Neural cell (in vitro differentiated cells): ENCODE results near the gene ZDHHC4.

ENCODE experiments used
- EP300 ChIP-seq: fragments of 450-650 bp; conservative IDR thresholded peaks from 2 replicates; pipeline ENCODE4 v1.6.1; 2014; ENCODE audit warnings: antibody characterized with exemption, mild to moderate bottlenecking, moderate library complexity; ENCODE audit not compliant: poor library complexity, severe bottlenecking
- EZH2 ChIP-seq: fragments of 200-600, 300-800 bp; shearing (Covaris generic), sonication (generic); IDR thresholded peaks from 2 replicates; pipeline ENCODE4 v1.6.1; 2014; ENCODE audit warnings: antibody characterized with exemption, low read length, borderline replicate concordance, mild to moderate bottlenecking; ENCODE audit not compliant: insufficient read depth, poor library complexity, severe bottlenecking
- RAD21 ChIP-seq: fragments of 450-650 bp; conservative IDR thresholded peaks from 2 replicates; pipeline ENCODE4 v1.6.1; 2014; ENCODE audit warnings: antibody characterized with exemption, mild to moderate bottlenecking, moderate library complexity
- SMC3 ChIP-seq: fragments of 450-650 bp; conservative IDR thresholded peaks from 2 replicates; pipeline ENCODE4 v1.6.1; 2014; ENCODE audit warnings: antibody characterized with exemption, mild to moderate bottlenecking, moderate library complexity; ENCODE audit not compliant: poor library complexity
- TAF1 ChIP-seq: IDR thresholded peaks from 2 replicates; pipeline ENCODE4 v1.6.1; 2012; ENCODE audit warnings: low read depth
- TF ChIP-seq, protein P1 (sequence below): fragments of 450-650 bp; IDR thresholded peaks from 2 replicates; pipeline ENCODE4 v1.5.1; 2014; ENCODE audit warnings: antibody characterized with exemption, mild to moderate bottlenecking, moderate library complexity; ENCODE audit not compliant: poor library complexity, severe bottlenecking

GRCh38 chr7:6612819-6613218 lies 35.6 kb downstream of the ZDHHC4 start:
- TF ChIP-seq, protein P1, sequence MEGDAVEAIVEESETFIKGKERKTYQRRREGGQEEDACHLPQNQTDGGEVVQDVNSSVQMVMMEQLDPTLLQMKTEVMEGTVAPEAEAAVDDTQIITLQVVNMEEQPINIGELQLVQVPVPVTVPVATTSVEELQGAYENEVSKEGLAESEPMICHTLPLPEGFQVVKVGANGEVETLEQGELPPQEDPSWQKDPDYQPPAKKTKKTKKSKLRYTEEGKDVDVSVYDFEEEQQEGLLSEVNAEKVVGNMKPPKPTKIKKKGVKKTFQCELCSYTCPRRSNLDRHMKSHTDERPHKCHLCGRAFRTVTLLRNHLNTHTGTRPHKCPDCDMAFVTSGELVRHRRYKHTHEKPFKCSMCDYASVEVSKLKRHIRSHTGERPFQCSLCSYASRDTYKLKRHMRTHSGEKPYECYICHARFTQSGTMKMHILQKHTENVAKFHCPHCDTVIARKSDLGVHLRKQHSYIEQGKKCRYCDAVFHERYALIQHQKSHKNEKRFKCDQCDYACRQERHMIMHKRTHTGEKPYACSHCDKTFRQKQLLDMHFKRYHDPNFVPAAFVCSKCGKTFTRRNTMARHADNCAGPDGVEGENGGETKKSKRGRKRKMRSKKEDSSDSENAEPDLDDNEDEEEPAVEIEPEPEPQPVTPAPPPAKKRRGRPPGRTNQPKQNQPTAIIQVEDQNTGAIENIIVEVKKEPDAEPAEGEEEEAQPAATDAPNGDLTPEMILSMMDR, result no peak
- TF ChIP-seq EZH2 (no peak), TAF1 (no peak), EP300 (no peak), RAD21 (no peak), SMC3 (no peak)
